Measurements from ENCODE around the gene WWOX. TPM values are rescaled to one million over a fixed set of nuclear protein-coding genes. Genes with fewer than 3 reads are reported as not detected.

Gene WWOX
- total and polyA plus RNA-seq, 2 of the 8 experiments (the other 6 are each of a cell fraction or from before 2014, with no cell fraction given), result 5.4 to 16.7 TPM

DNA sequence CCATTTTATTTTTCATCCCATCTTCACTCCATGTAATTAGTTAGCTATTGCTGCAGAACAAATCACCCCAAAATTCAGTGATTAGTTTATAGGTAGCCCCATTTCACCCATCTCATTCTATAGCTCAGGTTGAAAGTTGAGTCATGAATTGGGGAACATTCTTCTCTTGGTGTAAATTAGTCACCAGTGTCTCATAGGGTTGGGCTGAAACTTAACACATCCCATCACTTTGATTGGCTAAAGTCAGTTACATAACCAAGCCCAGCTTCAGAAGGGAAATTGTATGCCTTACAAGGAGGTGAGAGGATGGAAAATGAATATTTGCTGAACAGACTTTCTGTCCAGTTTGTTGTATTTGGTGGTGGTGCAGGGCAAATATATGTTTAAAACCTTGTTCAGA lies 477.5 kb downstream of the WWOX start:
- Histone ChIP-seq H3K4me3 (ENCODE audit: extremely low read depth in 1 of 4, insufficient read depth in 2 of 4, low read depth in 3 of 4, low read length in 4 of 4) (no peak overlapping the region), H2AFZ (ENCODE audit: low read length) (no peak overlapping the region), H2AK5ac (ENCODE audit: low read depth, low read length) (no peak overlapping the region), H3K14ac (ENCODE audit: insufficient read length) (no peak overlapping the region), H3K79me2 (ENCODE audit: control insufficient read depth in 1 of 2, insufficient read depth in 2 of 2, low read length in 2 of 2) (no peaks in the 10 kb centered on the region), H3K4ac (replicated peaks; ENCODE audit: insufficient read length, low read depth, low read length) (no peak overlapping the region), H3K9me3 (ENCODE audit: insufficient read depth in 2 of 2, low read depth in 1 of 2, low read length in 1 of 2) (no peaks in the 10 kb centered on the region), H3K18ac (ENCODE audit: extremely low read depth, low read length) (no peak overlapping the region), H4K5ac (ENCODE audit: insufficient read length, low read depth, low read length) (no peak overlapping the region), H3K27ac (ENCODE audit: low read depth, low read length) (no peak overlapping the region), H4K8ac (ENCODE audit: extremely low read depth, insufficient read depth, low read length) (no peak overlapping the region), H4K91ac (replicated peaks; ENCODE audit: insufficient read length, low read length) (no peak overlapping the region), H2BK5ac (ENCODE audit: low read depth, low read length) (no peak overlapping the region), H4K20me1 (replicated peaks in 1 of 2; ENCODE audit: control insufficient read depth in 1 of 2, insufficient read depth in 2 of 2, low read length in 2 of 2) (no peaks in the 10 kb centered on the region), H3K36me3 (ENCODE audit: control insufficient read depth in 2 of 4, insufficient read depth in 4 of 4, low read length in 3 of 4) (no peaks in the 10 kb centered on the region), H3K23ac (ENCODE audit: insufficient read length) (no peak overlapping the region), H3K9ac (replicated peaks in 1 of 4; ENCODE audit: extremely low read depth in 1 of 4, low read depth in 3 of 4, low read length in 3 of 4) (no peak overlapping the region; a peak in 1 of 7 replicates), H3K56ac (replicated peaks; ENCODE audit: insufficient read length, low read depth, low read length) (no peak overlapping the region), H3K4me1 (replicated peaks in 1 of 4; ENCODE audit: control insufficient read depth in 3 of 4, insufficient read depth in 4 of 4, low read length in 3 of 4) (no peaks in the 10 kb centered on the region), H2BK12ac (ENCODE audit: low read depth, low read length) (no peak overlapping the region), H3K4me2 (ENCODE audit: insufficient read depth in 1 of 2, low read depth in 2 of 2, low read length in 2 of 2) (no peak overlapping the region), H3K79me1 (ENCODE audit: low read depth, low read length) (no peaks in the 10 kb centered on the region), H2BK15ac (ENCODE audit: low read length) (no peak overlapping the region), H2BK20ac (ENCODE audit: low read length) (no peak overlapping the region), H3K23me2 (ENCODE audit: low read depth, low read length) (no peaks in the 10 kb centered on the region), H2BK120ac (replicated peaks; ENCODE audit: low read depth, low read length) (no peak overlapping the region), H3K27me3 (replicated peaks in 1 of 4; ENCODE audit: control insufficient read depth in 3 of 4, extremely low read depth in 1 of 4, insufficient read depth in 3 of 4, low read length in 3 of 4) (no peaks in the 10 kb centered on the region)
- CTCF ChIA-PET (ENCODE audit: partially characterized antibody), result interaction anchor here (0.9 to 1.3 kb wide), 6 partner anchors 14 to 338 kb away, joined by 3 to 8 read pairs (median 4); no protein-coding TSS in a partner anchor
- POLR2A ChIA-PET (ENCODE audit: partially characterized antibody), result interaction anchor here (0.8 kb wide), 1 partner anchor 19 kb away, joined by 3 read pairs; no protein-coding TSS in a partner anchor
- DNase-seq (ENCODE audit: low read depth in 1 of 2, low spot score in 2 of 2) (no peak), FAIRE-seq (no peak)
- TF ChIP-seq CHD2 (IDR thresholded peaks at IDR 0.05; ENCODE audit: low read length), result no peak
- no peak for TF ChIP-seq SIN3A (conservative IDR thresholded peaks at IDR 0.05 in 1 of 2, IDR thresholded peaks at IDR 0.05 in 1 of 2; ENCODE audit: low read depth in 1 of 2, low read length in 2 of 2)
- no peak for TF ChIP-seq FOSL1 (IDR thresholded peaks at IDR 0.05; ENCODE audit: insufficient read depth, low read depth, low read length)
- no peak for TF ChIP-seq PHF8 (conservative IDR thresholded peaks at IDR 0.05; ENCODE audit: low read depth, low read length)
- TF ChIP-seq CTCF (IDR thresholded peaks at IDR 0.05; ENCODE audit: control extremely low read depth in 1 of 3, insufficient read depth in 1 of 3, low read depth in 1 of 3, low read length in 3 of 3), result no peak
- TF ChIP-seq KDM5A (IDR thresholded peaks at IDR 0.05; ENCODE audit: low read length), result no peak
- no peak for TF ChIP-seq SP4 (IDR thresholded peaks at IDR 0.05; ENCODE audit: low read length)
- TF ChIP-seq TCF12 (IDR thresholded peaks at IDR 0.05; ENCODE audit: low read depth, low read length), result no peak
- no peak for TF ChIP-seq CEBPB (IDR thresholded peaks at IDR 0.05; ENCODE audit: low read depth, low read length)

All from H1 (cell line).